Esophagus muscularis mucosa (tissue), 4 donors: Measurements from ENCODE around the gene HMGA1. TPM values are rescaled to one million over a fixed set of nuclear protein-coding genes. Genes with fewer than 3 reads are reported as not detected.

Experiments
- DNase-seq: peaks from one replicate; pipeline ENCODE4 v3.0.0-alpha.2; 2017; ENCODE audit errors: extremely low spot score
- H3K27ac ChIP-seq, 4 donors: fragments of 200-600 bp; sonication (generic); replicated peaks in 1 of 4; 1 replicate in 3 of 4; 2 replicates in 1 of 4; pipeline ENCODE4 v1.5.1; 2016 to 2019; ENCODE audit warnings: mild to moderate bottlenecking in 1 of 4
- H3K27me3 ChIP-seq, 4 donors: fragments of 200-600 bp; sonication (generic); one replicate each; pipeline versions ENCODE4 v1.5.1 to v1.6.0; 2016 to 2019
- H3K36me3 ChIP-seq, 4 donors: fragments of 200-600 bp; sonication (generic); one replicate each; pipeline ENCODE4 v1.5.1; 2016 to 2019
- H3K4me1 ChIP-seq, 4 donors: fragments of 200-600 bp; sonication (generic); one replicate each; pipeline ENCODE4 v1.5.1; 2016 to 2019
- H3K4me3 ChIP-seq, 4 donors: fragments of 200-600 bp; sonication (generic); 1 replicate in 2 of 4; 2 replicates in 2 of 4; pipeline ENCODE4 v1.5.1; 2016 to 2019; ENCODE audit warnings: mild to moderate bottlenecking in 4 of 4, moderate library complexity in 1 of 4
- H3K9me3 ChIP-seq, 4 donors: fragments of 200-600 bp; sonication (generic); 1 replicate in 3 of 4; 2 replicates in 1 of 4; pipeline ENCODE4 v1.5.1; 2016 to 2019
- EP300 ChIP-seq: sonication (generic); formaldehyde crosslinking; IDR thresholded peaks from one replicate; pipeline ENCODE4 v1.6.1; 2017; ENCODE audit warnings: antibody characterized with exemption
- POLR2A ChIP-seq: fragments of 450-650 bp; IDR thresholded peaks from one replicate; pipeline ENCODE4 v1.6.1; 2017; ENCODE audit warnings: antibody characterized with exemption, moderate library complexity, mild to moderate bottlenecking, low read depth
- POLR2AphosphoS5 ChIP-seq, 2 donors: sonication (generic); formaldehyde crosslinking; IDR thresholded peaks; one replicate each; pipeline ENCODE4 v1.6.1; 2017; ENCODE audit warnings: antibody characterized with exemption in 2 of 2
- WGBS: methylation state at CpG from one replicate; pipeline ENCODE4 v1.1.5; 2018; 5-methylcytosine and 5-hydroxymethylcytosine counted together
- intact Hi-C: fragments of 100-400 bp; cut with DNase I; formaldehyde crosslinking; loops from one replicate; pipeline ENCODE4 v1.15.1; 2023
- total RNA-seq, 4 donors: library from RNA; depleted of rRNA; stranded (reverse); fragments of >200 nt; gene quantifications; one replicate each; pipeline versions ENCODE4 v1.1.0 to v1.2.1, GENCODE V29; 2016
- TF ChIP-seq, protein P1 (sequence below), 3 experiments: fragments of 200-600 bp in 2 of 3; fragments of 450-650 bp in 1 of 3; sonication (generic) in 2 of 3; IDR thresholded peaks; one replicate each; pipeline ENCODE4 v1.5.1; 2017 to 2019; ENCODE audit warnings: antibody characterized with exemption in 3 of 3, mild to moderate bottlenecking in 2 of 3, moderate library complexity in 1 of 3

The HMGA1 gene
- total RNA-seq, 4 donors from 2014 or later, result 8.3 to 27.2 (median 17.5) TPM

DNA sequence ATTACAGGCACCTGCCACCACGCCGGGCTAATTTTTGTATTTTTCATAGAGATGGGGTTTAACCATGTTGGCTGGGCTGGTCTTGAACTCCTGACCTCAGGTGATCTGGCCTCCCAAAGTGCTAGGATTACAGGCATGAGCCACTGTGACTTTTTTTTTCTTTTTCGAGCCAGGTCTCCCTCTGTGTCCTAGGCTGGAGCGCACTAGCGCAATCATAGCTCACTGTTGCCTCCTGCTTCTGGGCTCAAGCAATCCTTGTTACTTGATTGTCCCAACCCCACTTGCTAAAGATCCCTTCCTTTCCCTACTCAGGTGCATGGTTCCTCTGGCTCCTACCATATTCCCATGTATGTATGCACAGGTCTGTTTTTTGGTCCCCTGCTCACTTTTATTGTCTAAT, 39.5 kb downstream of the HMGA1 start:
- intact Hi-C loops, result no loop called here
- H3K27ac ChIP-seq, result no peak overlapping the region

DNA sequence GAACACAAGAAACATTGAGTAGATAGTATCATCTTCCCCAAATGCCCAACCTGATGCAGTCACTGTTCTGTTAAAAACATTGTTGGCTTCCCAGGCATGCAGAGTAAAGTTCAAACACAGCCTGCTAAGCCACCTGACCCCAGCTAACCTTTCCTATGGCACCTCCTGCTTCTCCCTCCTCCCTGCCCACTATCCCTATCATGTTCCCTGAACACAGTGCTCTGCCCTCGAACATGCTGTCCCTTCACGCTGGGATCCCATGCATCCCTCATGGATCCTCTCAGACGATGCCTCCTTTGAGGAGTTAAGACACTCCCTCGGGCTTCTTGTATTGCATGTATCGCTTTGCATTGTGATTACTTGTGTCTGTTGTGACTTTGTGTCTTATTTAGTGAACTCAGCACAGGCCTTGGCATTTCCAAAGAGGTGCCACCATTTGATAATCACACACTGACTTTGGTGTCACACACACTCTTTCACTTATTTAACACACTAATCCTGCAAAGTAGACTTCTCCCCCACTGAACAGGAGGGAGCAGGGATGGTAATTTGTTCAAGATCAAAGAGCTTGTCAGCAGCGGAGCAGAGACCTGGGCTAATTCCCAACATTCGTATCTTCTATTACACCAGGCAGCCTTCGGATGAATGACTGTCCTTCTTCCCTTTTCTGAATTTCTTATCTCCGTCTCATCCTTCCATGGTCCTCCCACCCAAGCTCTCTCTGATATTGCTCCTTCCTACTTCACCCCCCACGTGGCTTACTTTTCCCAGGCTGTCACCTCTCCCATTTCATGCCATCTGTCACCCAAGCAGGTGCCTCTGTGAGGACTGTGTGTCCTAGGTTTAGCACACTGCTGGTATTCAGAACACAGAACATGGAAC, 40.4 kb downstream of the HMGA1 start:
- TF ChIP-seq POLR2AphosphoS5 (IDR thresholded peaks at IDR 0.05) (no peak), EP300 (no peak), POLR2A (no peak)
- TF ChIP-seq, protein P1, sequence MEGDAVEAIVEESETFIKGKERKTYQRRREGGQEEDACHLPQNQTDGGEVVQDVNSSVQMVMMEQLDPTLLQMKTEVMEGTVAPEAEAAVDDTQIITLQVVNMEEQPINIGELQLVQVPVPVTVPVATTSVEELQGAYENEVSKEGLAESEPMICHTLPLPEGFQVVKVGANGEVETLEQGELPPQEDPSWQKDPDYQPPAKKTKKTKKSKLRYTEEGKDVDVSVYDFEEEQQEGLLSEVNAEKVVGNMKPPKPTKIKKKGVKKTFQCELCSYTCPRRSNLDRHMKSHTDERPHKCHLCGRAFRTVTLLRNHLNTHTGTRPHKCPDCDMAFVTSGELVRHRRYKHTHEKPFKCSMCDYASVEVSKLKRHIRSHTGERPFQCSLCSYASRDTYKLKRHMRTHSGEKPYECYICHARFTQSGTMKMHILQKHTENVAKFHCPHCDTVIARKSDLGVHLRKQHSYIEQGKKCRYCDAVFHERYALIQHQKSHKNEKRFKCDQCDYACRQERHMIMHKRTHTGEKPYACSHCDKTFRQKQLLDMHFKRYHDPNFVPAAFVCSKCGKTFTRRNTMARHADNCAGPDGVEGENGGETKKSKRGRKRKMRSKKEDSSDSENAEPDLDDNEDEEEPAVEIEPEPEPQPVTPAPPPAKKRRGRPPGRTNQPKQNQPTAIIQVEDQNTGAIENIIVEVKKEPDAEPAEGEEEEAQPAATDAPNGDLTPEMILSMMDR (IDR thresholded peaks at IDR 0.05), result no peak
- intact Hi-C loops, result no loop called here
- no peaks in the 10 kb centered on the region for H3K27me3 ChIP-seq
- WGBS, result 79% methylated on average over 10 of the region's 10 CpGs
- H3K4me3 ChIP-seq, result no peak overlapping the region
- no peak for DNase-seq
- H3K27ac ChIP-seq, result no peak overlapping the region
- H3K36me3 ChIP-seq, result peaks cover 0 to 29% (median 8%) of the 10 kb centered on the region in 4 donors
- no peaks in the 10 kb centered on the region for H3K9me3 ChIP-seq
- H3K4me1 ChIP-seq, result peaks cover 2 to 26% (median 4%) of the 10 kb centered on the region in 4 donors

More for the DNA sequence above, 39.5 kb downstream of the HMGA1 start:
- H3K4me1 ChIP-seq, result peaks cover 4 to 23% (median 4%) of the 10 kb centered on the region in 4 donors
- H3K27me3 ChIP-seq, result no peaks in the 10 kb centered on the region
- WGBS, result 96% methylated on average over 5 of the region's 5 CpGs
- TF ChIP-seq POLR2A (no peak), POLR2AphosphoS5 (IDR thresholded peaks at IDR 0.05) (no peak), EP300 (no peak)
- TF ChIP-seq, protein P1 (IDR thresholded peaks at IDR 0.05), result no peak
- no peak for DNase-seq
- H3K4me3 ChIP-seq, result no peak overlapping the region
- H3K36me3 ChIP-seq, result peaks cover 0 to 26% (median 8%) of the 10 kb centered on the region in 4 donors
- H3K9me3 ChIP-seq, result no peaks in the 10 kb centered on the region

- no peak for DNase-seq
- H3K36me3 ChIP-seq, result peaks cover 0 to 36% (median 8%) of the 10 kb centered on the region in 4 donors
- H3K27me3 ChIP-seq, result no peaks in the 10 kb centered on the region
- intact Hi-C loops, result no loop called here
- TF ChIP-seq EP300 (no peak), POLR2A (no peak), POLR2AphosphoS5 (IDR thresholded peaks at IDR 0.05) (no peak)
- TF ChIP-seq, protein P1 (IDR thresholded peaks at IDR 0.05), result no peak
- peaks cover 0 to 28% (median 7%) of the 10 kb centered on the region in 4 donors for H3K4me1 ChIP-seq
- no peak overlapping the region for H3K27ac ChIP-seq
- WGBS, result 89% methylated on average over 4 of the region's 4 CpGs
- no peaks in the 10 kb centered on the region for H3K9me3 ChIP-seq
- no peak overlapping the region for H3K4me3 ChIP-seq
Observed at GRCh38 chr6:34277763-34278112, 41.1 kb downstream of the HMGA1 start.

- Histone ChIP-seq H3K4me1 (peaks cover 0 to 33% (median 10%) of the 10 kb centered on the region in 4 donors), H3K9me3 (no peaks in the 10 kb centered on the region), H3K4me3 (no peak overlapping the region), H3K36me3 (peaks cover 0 to 40% (median 11%) of the 10 kb centered on the region in 4 donors), H3K27me3 (no peaks in the 10 kb centered on the region), H3K27ac (no peak overlapping the region)
- no peak for TF ChIP-seq POLR2AphosphoS5 (IDR thresholded peaks at IDR 0.05)
- no peak for TF ChIP-seq POLR2A
- no peak for TF ChIP-seq EP300
- TF ChIP-seq, protein P1 (IDR thresholded peaks at IDR 0.05), result no peak
- 93% methylated on average over 5 of the region's 5 CpGs for WGBS
- intact Hi-C loops, result no loop called here
- no peak for DNase-seq
Observed at GRCh38 chr6:34278833-34279232, 42.2 kb downstream of the HMGA1 start.
